GM19438 (cell line): ENCODE results near the gene PLCB4.

Source experiments
- ATAC-seq: cut with Tn5 transposase; IDR thresholded peaks from one replicate; pipeline ENCODE4 v1.9.1; 2021; ENCODE audit warnings: low read depth; ENCODE audit not compliant: unreplicated experiment

PLCB4 gene

GRCh38 chr20:9411833-9412232, 342.9 kb downstream of the PLCB4 start:
- no peak for ATAC-seq

- peak; percentile 90 for ATAC-seq
Measured at GRCh38 chr20:9412309-9412708, 343.4 kb downstream of the PLCB4 start.

GRCh38 chr20:9413001-9413400, 344.1 kb downstream of the PLCB4 start:
- ATAC-seq = no peak

- ATAC-seq = no peak
Measured at GRCh38 chr20:9415426-9415825, 346.5 kb downstream of the PLCB4 start.

- ATAC-seq = no peak
Measured at GRCh38 chr20:9416421-9416820, 347.5 kb downstream of the PLCB4 start.

GRCh38 chr20:9417665-9418064, 348.8 kb downstream of the PLCB4 start:
- no peak for ATAC-seq

- ATAC-seq = no peak
Measured at GRCh38 chr20:9422321-9423057, 353.6 kb downstream of the PLCB4 start.

GRCh38 chr20:9424551-9424950, 355.7 kb downstream of the PLCB4 start:
- no peak for ATAC-seq

GRCh38 chr20:9427430-9428291, 358.8 kb downstream of the PLCB4 start:
- no peak for ATAC-seq

- ATAC-seq = no peak
Measured at GRCh38 chr20:9428292-9428607, 359.4 kb downstream of the PLCB4 start.

- no peak for ATAC-seq
Measured at GRCh38 chr20:9439806-9440205, 370.9 kb downstream of the PLCB4 start.

- no peak for ATAC-seq
Measured at GRCh38 chr20:9440892-9441291, 372.0 kb downstream of the PLCB4 start.

GRCh38 chr20:9441948-9442347, 373.1 kb downstream of the PLCB4 start:
- peak; percentile 93 for ATAC-seq

GRCh38 chr20:9442858-9443257, 374.0 kb downstream of the PLCB4 start:
- peak; percentile 47 for ATAC-seq

GRCh38 chr20:9444921-9445320, 376.0 kb downstream of the PLCB4 start:
- ATAC-seq = no peak

GRCh38 chr20:9447182-9447581, 378.3 kb downstream of the PLCB4 start:
- ATAC-seq = no peak

- no peak for ATAC-seq
Measured at GRCh38 chr20:9453201-9453600, 384.3 kb downstream of the PLCB4 start.

- no peak for ATAC-seq
Measured at GRCh38 chr20:9454791-9455190, 385.9 kb downstream of the PLCB4 start.

GRCh38 chr20:9457136-9457535, 388.2 kb downstream of the PLCB4 start:
- ATAC-seq = no peak

GRCh38 chr20:9458138-9458796, 389.4 kb downstream of the PLCB4 start:
- no peak for ATAC-seq

GRCh38 chr20:9460518-9460917, 391.6 kb downstream of the PLCB4 start:
- no peak for ATAC-seq
